ENCODE results near the gene FOXJ2. TPM values are rescaled to one million over a fixed set of nuclear protein-coding genes. Genes with fewer than 3 reads are reported as not detected.

The FOXJ2 gene
- total RNA-seq, 1 donor from 2014 or later = 3.4 TPM

Other genes starting within 250 kb of the FOXJ2 start
- gene NANOG, start 243.3 kb upstream of the FOXJ2 start, total RNA-seq = not detected in 2 replicates
- not detected in 2 replicates for gene SLC2A14, start 159.8 kb upstream of the FOXJ2 start, total RNA-seq
- gene SLC2A3, start 96.5 kb upstream of the FOXJ2 start, total RNA-seq = 20.2 and 41.0 TPM in 2 replicates
- 0.22 TPM in 1 of 2 replicates, not detected in the other for gene C3AR1, start 33.6 kb downstream of the FOXJ2 start, total RNA-seq
- 18.5 and 32.7 TPM in 2 replicates for gene NECAP1, start 49.6 kb downstream of the FOXJ2 start, total RNA-seq
- not detected in 2 replicates for gene CLEC4A, start 90.9 kb downstream of the FOXJ2 start, total RNA-seq
- not detected in 2 replicates for gene ZNF705A, start 124.3 kb downstream of the FOXJ2 start, total RNA-seq
- under 0.01 TPM in 1 of 2 replicates, not detected in the other for gene FAM90A1, start 194.9 kb downstream of the FOXJ2 start, total RNA-seq